ENCODE results near the gene PTMA. TPM values are rescaled to one million over a fixed set of nuclear protein-coding genes. Genes with fewer than 3 reads are reported as not detected.
"Not testable (repeated sequence)": the region's sequence is repeated elsewhere in the genome, so short reads cannot be mapped to it uniquely, and the experiment has no call there.

Gene PTMA, protein sequence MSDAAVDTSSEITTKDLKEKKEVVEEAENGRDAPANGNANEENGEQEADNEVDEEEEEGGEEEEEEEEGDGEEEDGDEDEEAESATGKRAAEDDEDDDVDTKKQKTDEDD
- total RNA-seq (ENCODE audit: low replicate concordance), result 969 and 1,228 TPM in 2 replicates
- long read RNA-seq, transcript PTMA-202 (5 exons, 1,221 nt), result major isoform, 431 of 558 reads
- long read RNA-seq, transcript PTMA-201 (5 exons, 1,212 nt), result minor isoform, 32 of 558 reads
- long read RNA-seq, partial matches to known transcripts, result 60 of 558 reads
- long read RNA-seq, other reads (novel, unspliced or antisense), result 32 of 558 reads

GRCh38 chr2:231707927-231708772 is at the start of gene PTMA:
TSS of gene PTMA (plus strand) at chr2:231708525. CDS start at chr2:231708707, 182 bp downstream.
- H3K4me3 Mint-ChIP-seq, result peak within 1 kb of the TSS; percentile 99

GRCh38 chr2:231660073-231660472 is 48.3 kb upstream of the PTMA start:
- not testable (repeated sequence) for H3K36me3 Mint-ChIP-seq; H3K9me3 Mint-ChIP-seq; H3K4me3 Mint-ChIP-seq; DNase-seq (ENCODE audit: extremely low spot score, unreplicated experiment); H3K27me3 Mint-ChIP-seq
- peak overlapping the region; percentile 69 for H3K27ac Mint-ChIP-seq
- peaks cover 15% of the 10 kb centered on the region for H3K4me1 Mint-ChIP-seq (ENCODE audit: unreplicated experiment)

More at GRCh38 chr2:231707927-231708772, at the start of gene PTMA:
- Mint-ChIP-seq H3K9me3 (no peaks in the 10 kb centered on the region), H3K27me3 (peaks cover 8% of the 10 kb centered on the region), H3K4me1 (ENCODE audit: unreplicated experiment) (peaks cover 13% of the 10 kb centered on the region), H3K36me3 (peaks cover 15% of the 10 kb centered on the region), H3K27ac (peak within 1 kb of the TSS; percentile 100)
- peak; percentile 100 for DNase-seq (ENCODE audit: extremely low spot score, unreplicated experiment)
- no peak for TF ChIP-seq CTCF (conservative IDR thresholded peaks at IDR 0.05)

GRCh38 chr2:231660860-231661259 is 47.5 kb upstream of the PTMA start:
- H3K9me3 Mint-ChIP-seq, result no peaks in the 10 kb centered on the region
- DNase-seq (ENCODE audit: extremely low spot score, unreplicated experiment), result no peak
- peak overlapping the region; percentile 69 for H3K27ac Mint-ChIP-seq
- H3K4me3 Mint-ChIP-seq, result peak overlapping the region; percentile 49
- peaks cover 15% of the 10 kb centered on the region for H3K4me1 Mint-ChIP-seq (ENCODE audit: unreplicated experiment)
- no peak for TF ChIP-seq CTCF (conservative IDR thresholded peaks at IDR 0.05)
- H3K27me3 Mint-ChIP-seq, result no peaks in the 10 kb centered on the region
- H3K36me3 Mint-ChIP-seq, result peaks cover 7% of the 10 kb centered on the region

DNA sequence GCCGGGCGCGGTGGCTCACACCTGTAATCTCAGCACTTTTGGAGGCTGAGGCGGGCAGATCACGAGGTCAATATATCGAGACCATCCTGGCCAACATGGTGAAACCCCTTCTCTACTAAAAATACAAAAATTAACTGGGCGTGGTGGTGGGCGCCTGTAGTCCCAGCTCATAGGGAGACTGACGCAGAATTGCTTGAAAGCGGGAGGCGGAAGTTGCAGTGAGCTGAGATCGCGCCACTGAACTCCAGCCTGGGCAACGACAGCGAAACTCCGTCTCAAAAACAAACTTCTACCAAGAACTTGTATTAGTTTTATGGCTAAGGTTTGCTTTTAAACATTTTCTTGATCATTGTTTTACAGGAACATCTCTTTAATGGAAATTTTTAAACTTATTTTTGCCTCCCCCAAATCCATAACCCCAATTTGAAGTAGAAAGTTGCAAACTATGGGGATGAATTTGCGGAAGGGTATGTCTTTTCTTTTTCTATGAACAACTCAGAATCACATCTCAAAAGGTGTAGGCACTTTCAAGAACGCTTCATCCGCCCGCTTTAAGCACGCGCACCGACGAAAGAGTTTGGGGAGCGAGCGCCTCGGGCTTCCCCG is 46.8 kb upstream of the PTMA start:
- Mint-ChIP-seq H3K4me3 (peak overlapping the region; percentile 75), H3K27me3 (no peaks in the 10 kb centered on the region), H3K36me3 (peaks cover 7% of the 10 kb centered on the region), H3K4me1 (ENCODE audit: unreplicated experiment) (peaks cover 13% of the 10 kb centered on the region), H3K27ac (peak overlapping the region; percentile 69), H3K9me3 (no peaks in the 10 kb centered on the region)
- no peak for DNase-seq (ENCODE audit: extremely low spot score, unreplicated experiment)
- TF ChIP-seq CTCF (conservative IDR thresholded peaks at IDR 0.05), result no peak

GRCh38 chr2:231662028-231662810 is 46.1 kb upstream of the PTMA start:
- TF ChIP-seq CTCF (conservative IDR thresholded peaks at IDR 0.05), result no peak
- peak; percentile 98 for DNase-seq (ENCODE audit: extremely low spot score, unreplicated experiment)
- peaks cover 13% of the 10 kb centered on the region for H3K4me1 Mint-ChIP-seq (ENCODE audit: unreplicated experiment)
- H3K9me3 Mint-ChIP-seq, result no peaks in the 10 kb centered on the region
- peaks cover 7% of the 10 kb centered on the region for H3K36me3 Mint-ChIP-seq
- H3K27ac Mint-ChIP-seq, result peak overlapping the region; percentile 69
- no peaks in the 10 kb centered on the region for H3K27me3 Mint-ChIP-seq
- H3K4me3 Mint-ChIP-seq, result peak overlapping the region; percentile 75
